OCI-LY7 (cell line): Measurements from ENCODE around the gene ATG10. TPM values are rescaled to one million over a fixed set of nuclear protein-coding genes. Genes with fewer than 3 reads are reported as not detected.
A peak's percentile ranks its signal among the peaks of the same experiment; 100 is the strongest.
"Not testable (repeated sequence)": the region's sequence is repeated elsewhere in the genome, so short reads cannot be mapped to it uniquely, and the experiment has no call there.

Source experiments
- BruUV-seq: library from RNA; stranded (reverse); fragments of 400-500 nt; replicated peaks from 2 replicates; lab custom pipeline; 2021; lab: Mats Ljungman, UMichigan
- CTCF ChIA-PET: fragments of 300-600 bp; sonication (Branson Sonifier 250); formaldehyde crosslinking; loops from one replicate; lab custom pipeline; 2022; ENCODE audit warnings: antibody characterized with exemption; ENCODE audit not compliant: unreplicated experiment; lab: Charles Lee
- POLR2A ChIA-PET: fragments of 300-600 bp; sonication (Branson Sonifier 250); formaldehyde crosslinking; loops from one replicate; lab custom pipeline; 2022; ENCODE audit warnings: antibody characterized with exemption; lab: Charles Lee
- DNase-seq: peaks from one replicate; pipeline ENCODE4 v3.0.0-alpha.2; 2015; ENCODE audit warnings: low spot score
- H2AFZ ChIP-seq: fragments of 200-600 bp; sonication (generic), shearing (Covaris generic); 2 replicates; pipeline ENCODE4 v1.6.1; 2014; ENCODE audit warnings: mild to moderate bottlenecking, antibody characterized with exemption, low read length, moderate library complexity
- H3K27ac ChIP-seq: fragments of 200-600 bp; sonication (generic); 2 replicates; pipeline ENCODE4 v1.5.1; 2014; ENCODE audit warnings: mixed run types, low read depth, mild to moderate bottlenecking, moderate library complexity, low read length, inconsistent platforms; ENCODE audit not compliant: poor library complexity, severe bottlenecking
- H3K36me3 ChIP-seq: fragments of 200-600 bp; sonication (generic); 2 replicates; pipeline ENCODE4 v1.6.1; 2014; ENCODE audit warnings: mild to moderate bottlenecking, antibody characterized with exemption, low read length, moderate library complexity, mixed read lengths; ENCODE audit not compliant: insufficient read depth
- H3K4me1 ChIP-seq: fragments of 200-600 bp; sonication (generic); 2 replicates; pipeline ENCODE4 v1.5.1; 2014; ENCODE audit warnings: mild to moderate bottlenecking, low read length; ENCODE audit not compliant: insufficient read depth, poor library complexity, severe bottlenecking
- H3K4me2 ChIP-seq: fragments of 200-600 bp; sonication (generic); 2 replicates; pipeline ENCODE4 v1.6.1; 2014; ENCODE audit warnings: mild to moderate bottlenecking, low read length
- H3K4me3 ChIP-seq: fragments of 200-600 bp; sonication (generic); 2 replicates; pipeline ENCODE4 v1.5.1; 2014; ENCODE audit warnings: mild to moderate bottlenecking, low read depth, low read length; ENCODE audit not compliant: poor library complexity, severe bottlenecking
- H3K79me2 ChIP-seq: fragments of 200-600 bp; sonication (generic); 2 replicates; pipeline ENCODE4 v1.6.1; 2016; ENCODE audit warnings: low read depth, mild to moderate bottlenecking, low read length, moderate library complexity, mixed read lengths; ENCODE audit not compliant: insufficient read depth
- H3K9me2 ChIP-seq: fragments of 200-600 bp; sonication (generic); 2 replicates; pipeline ENCODE4 v1.6.1; 2016; ENCODE audit warnings: mild to moderate bottlenecking, low read length, mixed read lengths; ENCODE audit not compliant: insufficient read depth
- H3K9me3 ChIP-seq: fragments of 200-600 bp; sonication (generic); 2 replicates; pipeline ENCODE4 v1.6.1; 2014; ENCODE audit warnings: mild to moderate bottlenecking, mixed run types, low read length, mixed read lengths
- H4K20me1 ChIP-seq: fragments of 200-600 bp; sonication (generic); 2 replicates; pipeline ENCODE4 v1.6.1; 2014; ENCODE audit warnings: mild to moderate bottlenecking, antibody characterized with exemption, low read length, moderate library complexity, mixed read lengths; ENCODE audit not compliant: insufficient read depth
- CTCF ChIP-seq: fragments of 200-600 bp; sonication (generic); conservative IDR thresholded peaks from 2 replicates; pipeline ENCODE4 v1.5.1; 2014; ENCODE audit warnings: mild to moderate bottlenecking, antibody characterized with exemption, low read length, moderate library complexity, mixed read lengths
- EZH2phosphoT487 ChIP-seq: fragments of 200-600 bp; sonication (generic); IDR thresholded peaks from 2 replicates; pipeline ENCODE4 v1.6.1; 2018; ENCODE audit warnings: low read depth, borderline replicate concordance, mild to moderate bottlenecking, mixed run types, antibody characterized with exemption, low read length, moderate library complexity, mixed read lengths
- intact Hi-C: fragments of 100-400 bp; cut with micrococcal nuclease; formaldehyde crosslinking; loops from one replicate; pipeline ENCODE4 v1.10.0; 2022; ENCODE audit not compliant: unreplicated experiment
- total RNA-seq, 2 experiments: library from RNA; depleted of rRNA in 1 of 2; stranded (reverse); fragments of >200 nt in 1 of 2; shearing (Covaris generic) in 1 of 2; gene quantifications; 2 replicates each; pipeline ENCODE4 v1.2.3, GENCODE V29; 2014 to 2022

Gene ATG10
- total RNA-seq, 2 experiments from 2014 or later: 5.4 to 14.8 TPM

GRCh38 chr5:82107267-82107666, 135.4 kb downstream of the ATG10 start:
- Histone ChIP-seq H3K79me2 (no peaks in the 10 kb centered on the region), H3K9me3 (no peaks in the 10 kb centered on the region), H3K4me2 (no peak overlapping the region), H3K36me3 (no peaks in the 10 kb centered on the region), H3K4me3 (no peak overlapping the region), H2AFZ (no peak overlapping the region), H4K20me1 (no peaks in the 10 kb centered on the region; the same call in 1 of the 2 replicates), H3K27ac (no peak overlapping the region), H3K9me2 (no peaks in the 10 kb centered on the region), H3K4me1 (no peaks in the 10 kb centered on the region)
- no peak for DNase-seq
- CTCF ChIA-PET: no interaction called here
- intact Hi-C loops: loop anchor here (10.0 kb wide), 1 partner anchor 118 kb away; no protein-coding TSS in a partner anchor
- BruUV-seq: no TSS peak
- POLR2A ChIA-PET: interaction anchor here (1.0 kb wide), 1 partner anchor 12 kb away, joined by 3 read pairs; no protein-coding TSS in a partner anchor
- TF ChIP-seq EZH2phosphoT487 (no peak), CTCF (peak; percentile 75)

GRCh38 chr5:82109013-82109412, 137.2 kb downstream of the ATG10 start:
- DNase-seq: no peak
- H2AFZ ChIP-seq: no peak overlapping the region
- no peaks in the 10 kb centered on the region; the same call in 1 of the 2 replicates for H4K20me1 ChIP-seq
- H3K27ac ChIP-seq: no peak overlapping the region
- CTCF ChIA-PET: no interaction called here
- TF ChIP-seq CTCF (no peak), EZH2phosphoT487 (no peak)
- H3K9me3 ChIP-seq: no peaks in the 10 kb centered on the region
- H3K4me1 ChIP-seq: no peaks in the 10 kb centered on the region
- no peak overlapping the region for H3K4me2 ChIP-seq
- no peaks in the 10 kb centered on the region for H3K79me2 ChIP-seq
- no TSS peak for BruUV-seq
- no peaks in the 10 kb centered on the region for H3K36me3 ChIP-seq
- intact Hi-C loops: loop anchor here (10.0 kb wide), 1 partner anchor 116 kb away; no protein-coding TSS in a partner anchor
- no peak overlapping the region for H3K4me3 ChIP-seq
- POLR2A ChIA-PET: interaction anchor here (0.6 kb wide), 1 partner anchor 127 kb away, joined by 3 read pairs; no protein-coding TSS in a partner anchor
- no peaks in the 10 kb centered on the region for H3K9me2 ChIP-seq

GRCh38 chr5:82109915-82110314, 138.1 kb downstream of the ATG10 start:
- H3K4me1 ChIP-seq, H3K27ac ChIP-seq, BruUV-seq, POLR2A ChIA-PET, H3K4me3 ChIP-seq, H2AFZ ChIP-seq, H4K20me1 ChIP-seq, H3K79me2 ChIP-seq, H3K9me3 ChIP-seq, DNase-seq, CTCF ChIA-PET, H3K36me3 ChIP-seq, H3K9me2 ChIP-seq, H3K4me2 ChIP-seq: not testable (repeated sequence)
- intact Hi-C loops: loop anchor here (10.0 kb wide), 1 partner anchor 115 kb away; no protein-coding TSS in a partner anchor
